IPS-NIHi7 (cell line): ENCODE measurements around the gene UNC45A.
A peak's percentile ranks its signal among the peaks of the same experiment; 100 is the strongest.
"Not testable (repeated sequence)": the region's sequence is repeated elsewhere in the genome, so short reads cannot be mapped to it uniquely, and the experiment has no call there.

ENCODE experiments used
- DNase-seq: peaks from one replicate; pipeline ENCODE4 v3.0.0; 2012; ENCODE audit warnings: mixed read lengths; ENCODE audit errors: extremely low spot score

UNC45A gene

GRCh38 chr15:90903733-90904536 is 31.1 kb upstream of the UNC45A start:
- peak; percentile 76 for DNase-seq

GRCh38 chr15:90904746-90905145 is 30.3 kb upstream of the UNC45A start:
- no peak for DNase-seq

- DNase-seq, result no peak
Observed at GRCh38 chr15:90905306-90906180, 29.5 kb upstream of the UNC45A start.

GRCh38 chr15:90906181-90906849 is 28.8 kb upstream of the UNC45A start:
- no peak for DNase-seq

- DNase-seq, result no peak
Observed at GRCh38 chr15:90907051-90907660, 27.9 kb upstream of the UNC45A start.

- DNase-seq, result no peak
Observed at GRCh38 chr15:90907838-90908507, 27.1 kb upstream of the UNC45A start.

- DNase-seq, result not testable (repeated sequence)
Observed at GRCh38 chr15:90909449-90909848, 25.6 kb upstream of the UNC45A start.

- no peak for DNase-seq
Observed at GRCh38 chr15:90909976-90910375, 25.1 kb upstream of the UNC45A start.

GRCh38 chr15:90910441-90911301 is 24.4 kb upstream of the UNC45A start:
- DNase-seq, result no peak

GRCh38 chr15:90911302-90911623 is 23.8 kb upstream of the UNC45A start:
- no peak for DNase-seq

- no peak for DNase-seq
Observed at GRCh38 chr15:90911906-90912769, 22.9 kb upstream of the UNC45A start.

GRCh38 chr15:90912770-90913075 is 22.4 kb upstream of the UNC45A start:
- DNase-seq, result no peak

GRCh38 chr15:90913398-90913944 is 21.6 kb upstream of the UNC45A start:
- no peak for DNase-seq

GRCh38 chr15:90914305-90915080 is 20.6 kb upstream of the UNC45A start:
- DNase-seq, result no peak

- DNase-seq, result no peak
Observed at GRCh38 chr15:90915216-90915807, 19.8 kb upstream of the UNC45A start.

GRCh38 chr15:90915808-90916440 is 19.2 kb upstream of the UNC45A start:
- no peak for DNase-seq

- DNase-seq, result no peak
Observed at GRCh38 chr15:90916461-90916860, 18.6 kb upstream of the UNC45A start.

- no peak for DNase-seq
Observed at GRCh38 chr15:90917569-90917968, 17.5 kb upstream of the UNC45A start.
